H4 (cell line): ENCODE measurements around the gene SCAND1. TPM values are rescaled to one million over a fixed set of nuclear protein-coding genes. Genes with fewer than 3 reads are reported as not detected.

Experiments used
- DNase-seq: peaks from one replicate; pipeline ENCODE4 v3.0.0-alpha.2; 2015; ENCODE audit warnings: low spot score
- total RNA-seq: library from RNA; depleted of rRNA; stranded (reverse); fragments of >200 nt; shearing (Covaris generic); gene quantifications from 2 replicates; pipeline ENCODE4 v1.2.3, GENCODE V29; 2014; rRNA removed

SCAND1 gene
- total RNA-seq, 1 experiment from 2014 or later: 67.9 TPM

DNA sequence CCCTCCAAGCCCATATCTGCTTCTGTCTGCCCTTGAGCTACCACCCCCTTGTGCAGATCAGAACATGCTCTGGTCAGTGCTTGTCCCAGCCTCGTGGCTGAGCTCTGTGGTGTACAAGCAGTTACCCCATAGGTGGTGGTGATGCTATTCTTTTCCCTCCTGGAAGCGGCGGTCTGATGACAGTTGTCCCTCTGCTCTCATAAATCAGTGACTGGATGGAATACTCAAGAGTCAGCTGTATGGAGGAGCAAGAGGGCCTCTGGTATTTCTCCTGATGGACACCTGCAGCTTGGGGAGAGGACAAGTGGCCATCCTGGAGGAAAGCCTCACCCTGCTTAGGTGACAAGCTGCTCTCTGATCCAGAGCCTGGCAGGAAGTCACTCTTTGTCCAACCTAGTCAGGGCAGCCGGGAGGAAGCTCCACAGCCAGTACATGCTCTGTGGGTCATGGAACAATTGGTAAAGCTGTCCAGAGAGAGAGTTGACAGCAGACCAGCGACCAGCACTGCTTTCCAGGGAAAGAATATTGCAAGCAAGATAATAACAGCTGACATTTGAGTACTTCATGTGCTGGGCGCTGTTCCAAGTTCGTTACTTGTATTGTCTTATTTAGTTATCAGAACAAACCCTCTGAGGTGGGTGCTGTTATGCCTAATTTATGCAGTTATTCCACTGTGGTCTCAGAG is 47.1 kb downstream of the SCAND1 start:
- DNase-seq: no peak

GRCh38 chr20:35904982-35905663 is 49.2 kb downstream of the SCAND1 start:
- DNase-seq: no peak

GRCh38 chr20:35903843-35904242 is 50.5 kb downstream of the SCAND1 start:
- DNase-seq: no peak

Other genes starting within 250 kb of the SCAND1 start
- gene RBM39, start 212.2 kb downstream of the SCAND1 start, total RNA-seq: 162 and 164 TPM in 2 replicates
- gene PHF20, start 182.5 kb downstream of the SCAND1 start, total RNA-seq: 12.0 and 15.0 TPM in 2 replicates
- 5.2 TPM in 1 of 2 replicates, not detected in the other for gene CNBD2, start 14.1 kb upstream of the SCAND1 start, total RNA-seq
- 12.4 and 25.3 TPM in 2 replicates for gene EPB41L1, start 200.2 kb upstream of the SCAND1 start, total RNA-seq